ENCODE measurements around the gene ATXN7L1. TPM values are rescaled to one million over a fixed set of nuclear protein-coding genes. Genes with fewer than 3 reads are reported as not detected.

The ATXN7L1 gene
- total RNA-seq, 5 donors from 2014 or later (not counting 1 experiment from before 2014, with no cell fraction given) = 42.3 to 54.7 (median 47.4) TPM

DNA sequence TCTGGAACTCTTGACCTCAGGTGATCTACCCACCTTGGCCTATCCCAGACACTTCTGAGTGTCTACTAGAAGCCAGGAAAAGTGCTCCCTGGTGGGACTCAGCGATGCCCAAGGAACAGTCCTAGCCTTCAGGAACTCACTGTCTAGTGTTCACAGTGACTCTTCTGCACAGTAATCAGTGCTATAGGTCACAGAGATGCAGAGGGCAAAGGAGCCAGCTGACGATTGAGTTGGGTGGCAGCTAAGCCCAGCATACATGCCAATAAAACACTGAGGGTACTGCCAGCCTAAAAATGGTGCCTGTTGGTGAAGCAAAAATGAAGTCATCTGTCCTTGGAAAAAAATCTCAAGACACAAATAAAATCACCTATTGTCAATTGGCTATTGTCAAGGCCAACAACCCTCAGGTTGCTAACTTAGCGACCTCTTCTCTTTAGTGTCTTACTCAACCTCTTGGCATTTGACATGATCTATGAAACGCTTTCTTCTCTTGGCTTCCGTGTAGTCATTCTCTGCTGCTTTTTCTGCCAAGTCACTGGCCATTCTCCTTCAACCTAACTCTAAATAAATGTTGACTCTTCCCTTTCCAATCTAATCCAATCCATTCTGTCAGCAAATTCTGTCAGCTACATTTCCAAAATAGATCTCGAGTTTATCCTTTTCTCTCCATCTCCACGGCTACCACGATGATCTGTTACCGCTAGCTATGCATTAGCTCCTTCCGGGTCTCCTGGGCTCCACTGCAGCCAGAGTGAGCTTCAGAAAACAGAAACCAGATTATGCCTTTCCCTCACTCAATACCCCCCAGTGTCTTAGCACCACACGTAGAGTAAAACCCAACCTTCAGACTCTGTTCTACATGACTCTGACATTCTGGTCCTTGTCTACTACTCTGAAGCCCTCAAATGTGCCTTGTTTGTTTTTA is 99.2 kb downstream of the ATXN7L1 start:
- no peak for ATAC-seq (replicated peaks in 1 of 4)
- peaks cover 0 to 2% (median 0%) of the 10 kb centered on the region in 3 donors for H3K4me1 Mint-ChIP-seq
- ChIA-PET CTCF (interaction anchor here in 1 of 2 donors (1.0 kb wide), 1 partner anchor 272 kb away, joined by 3 read pairs; no protein-coding TSS in a partner anchor), POLR2A (no interaction called here)
- Histone ChIP-seq H3K4me1 (ENCODE audit: control insufficient read depth in 1 of 2, extremely low read depth in 1 of 2, insufficient read depth in 2 of 2, low read length in 2 of 2) (peaks cover 0 to under 1% of the 10 kb centered on the region in 2 experiments), H3K27me3 (replicated peaks in 1 of 2; ENCODE audit: control insufficient read depth in 2 of 2, extremely low read depth in 1 of 2, insufficient read depth in 2 of 2, low read length in 1 of 2) (no peaks in the 10 kb centered on the region), H3K4me3 (ENCODE audit: control insufficient read depth in 1 of 2, extremely low read depth in 1 of 2, low read length in 1 of 2) (no peak overlapping the region), H3K36me3 (ENCODE audit: control insufficient read depth in 2 of 2, extremely low read depth in 1 of 2, insufficient read depth in 1 of 2, low read length in 1 of 2) (peaks cover 0 to 2% of the 10 kb centered on the region in 2 donors), H3K27ac (ENCODE audit: low read length) (no peak overlapping the region), H3K9me3 (no peaks in the 10 kb centered on the region)
- H3K4me3 Mint-ChIP-seq = no peak overlapping the region
- no peaks in the 10 kb centered on the region for H3K27me3 Mint-ChIP-seq
- DNase-seq = no peak
- H3K27ac Mint-ChIP-seq = no peak overlapping the region
- H3K36me3 Mint-ChIP-seq = peaks cover 25% of the 10 kb centered on the region
- no peaks in the 10 kb centered on the region for H3K9me3 Mint-ChIP-seq
- WGBS (ENCODE audit: insufficient coverage) = 94% methylated on average over 10 of the region's 11 CpGs

DNA sequence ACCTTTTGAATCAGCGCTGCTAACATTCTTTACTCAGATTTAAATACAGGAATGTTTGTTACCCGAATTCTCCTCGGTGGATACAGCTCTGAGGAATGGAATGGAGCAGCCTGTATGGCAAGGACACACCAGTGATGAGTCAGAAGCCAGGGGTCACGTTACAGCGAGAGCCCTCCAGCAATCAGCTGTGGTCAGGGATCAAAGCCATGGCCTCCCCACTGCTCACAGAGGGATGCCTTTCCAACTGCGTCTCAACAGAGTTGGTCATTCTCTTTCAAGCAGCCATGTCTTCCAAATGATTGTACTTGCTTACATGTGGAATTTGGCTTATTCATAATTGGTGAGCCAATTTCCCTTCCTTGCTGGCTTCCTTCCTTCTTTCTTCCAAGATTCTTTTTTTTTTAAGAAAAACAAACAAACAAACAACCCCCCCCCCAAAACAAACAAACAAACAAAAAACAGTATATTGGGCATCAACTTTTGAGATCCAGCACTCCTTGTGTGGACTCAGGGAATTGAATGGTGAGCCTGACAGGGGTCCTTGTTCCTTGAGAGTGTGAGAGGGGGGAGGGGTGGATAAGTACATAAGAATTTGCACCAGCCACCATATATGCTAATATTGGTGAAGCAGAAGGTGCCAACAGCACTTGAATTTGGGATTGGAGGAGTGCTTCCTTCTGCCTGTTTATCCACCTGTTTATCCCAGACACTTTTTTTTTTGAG is 100.2 kb downstream of the ATXN7L1 start:
- H3K27ac Mint-ChIP-seq = no peak overlapping the region
- H3K27ac ChIP-seq (ENCODE audit: low read length) = no peak overlapping the region
- no peaks in the 10 kb centered on the region for H3K9me3 Mint-ChIP-seq
- WGBS (ENCODE audit: insufficient coverage) = 90% methylated on average over 4 of the region's 6 CpGs
- no peaks in the 10 kb centered on the region for H3K9me3 ChIP-seq
- no peaks in the 10 kb centered on the region for H3K27me3 Mint-ChIP-seq
- no peaks in the 10 kb centered on the region for H3K27me3 ChIP-seq (replicated peaks in 1 of 2; ENCODE audit: control insufficient read depth in 2 of 2, extremely low read depth in 1 of 2, insufficient read depth in 2 of 2, low read length in 1 of 2)
- no peak overlapping the region for H3K4me3 ChIP-seq (ENCODE audit: control insufficient read depth in 1 of 2, extremely low read depth in 1 of 2, low read length in 1 of 2)
- H3K4me3 Mint-ChIP-seq = no peak overlapping the region
- H3K4me1 Mint-ChIP-seq = peaks cover 0 to 2% (median 0%) of the 10 kb centered on the region in 3 donors
- DNase-seq (no peak), ATAC-seq (replicated peaks in 1 of 4) (no peak)
- peaks cover 0 to 2% of the 10 kb centered on the region in 2 donors for H3K36me3 ChIP-seq (ENCODE audit: control insufficient read depth in 2 of 2, extremely low read depth in 1 of 2, insufficient read depth in 1 of 2, low read length in 1 of 2)
- CTCF ChIA-PET = no interaction called here
- no peaks in the 10 kb centered on the region for H3K4me1 ChIP-seq (ENCODE audit: control insufficient read depth in 1 of 2, extremely low read depth in 1 of 2, insufficient read depth in 2 of 2, low read length in 2 of 2)
- POLR2A ChIA-PET = no interaction called here
- H3K36me3 Mint-ChIP-seq = peaks cover 25% of the 10 kb centered on the region

DNA sequence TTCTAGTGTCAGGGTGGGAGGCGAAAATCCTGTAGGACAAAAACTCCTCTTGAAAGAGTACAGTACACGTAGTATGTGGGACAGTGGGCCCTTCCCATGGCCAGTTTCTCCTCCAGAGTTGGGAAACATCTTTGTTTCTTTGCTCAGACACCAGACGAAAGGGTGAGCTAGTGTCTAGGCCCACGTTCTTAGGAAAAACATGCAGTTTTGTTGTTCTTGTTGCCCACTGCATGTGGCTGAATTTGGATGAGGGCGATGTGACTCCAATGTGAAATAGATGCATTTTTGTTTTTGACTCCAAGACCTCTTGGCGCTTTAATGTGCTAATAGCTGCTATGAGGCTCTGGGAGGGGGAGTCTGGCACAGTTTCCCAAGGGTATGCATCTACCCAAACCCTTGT is 100.8 kb downstream of the ATXN7L1 start:
- DNase-seq (no peak), ATAC-seq (replicated peaks in 1 of 4) (no peak)
- no peaks in the 10 kb centered on the region for H3K4me1 ChIP-seq (ENCODE audit: control insufficient read depth in 1 of 2, extremely low read depth in 1 of 2, insufficient read depth in 2 of 2, low read length in 2 of 2)
- 94% methylated on average over 5 of the region's 6 CpGs for WGBS (ENCODE audit: insufficient coverage)
- Mint-ChIP-seq H3K36me3 (peaks cover 25% of the 10 kb centered on the region), H3K4me3 (no peak overlapping the region), H3K27ac (no peak overlapping the region), H3K4me1 (peaks cover 0 to 2% (median 0%) of the 10 kb centered on the region in 3 donors), H3K27me3 (no peaks in the 10 kb centered on the region), H3K9me3 (no peaks in the 10 kb centered on the region)
- H3K9me3 ChIP-seq = no peaks in the 10 kb centered on the region
- POLR2A ChIA-PET = no interaction called here
- CTCF ChIA-PET = no interaction called here
- H3K27ac ChIP-seq (ENCODE audit: low read length) = no peak overlapping the region
- H3K36me3 ChIP-seq (ENCODE audit: control insufficient read depth in 2 of 2, extremely low read depth in 1 of 2, insufficient read depth in 1 of 2, low read length in 1 of 2) = peaks cover 0 to 2% of the 10 kb centered on the region in 2 donors
- no peaks in the 10 kb centered on the region for H3K27me3 ChIP-seq (replicated peaks in 1 of 2; ENCODE audit: control insufficient read depth in 2 of 2, extremely low read depth in 1 of 2, insufficient read depth in 2 of 2, low read length in 1 of 2)
- no peak overlapping the region for H3K4me3 ChIP-seq (ENCODE audit: control insufficient read depth in 1 of 2, extremely low read depth in 1 of 2, low read length in 1 of 2)

DNA sequence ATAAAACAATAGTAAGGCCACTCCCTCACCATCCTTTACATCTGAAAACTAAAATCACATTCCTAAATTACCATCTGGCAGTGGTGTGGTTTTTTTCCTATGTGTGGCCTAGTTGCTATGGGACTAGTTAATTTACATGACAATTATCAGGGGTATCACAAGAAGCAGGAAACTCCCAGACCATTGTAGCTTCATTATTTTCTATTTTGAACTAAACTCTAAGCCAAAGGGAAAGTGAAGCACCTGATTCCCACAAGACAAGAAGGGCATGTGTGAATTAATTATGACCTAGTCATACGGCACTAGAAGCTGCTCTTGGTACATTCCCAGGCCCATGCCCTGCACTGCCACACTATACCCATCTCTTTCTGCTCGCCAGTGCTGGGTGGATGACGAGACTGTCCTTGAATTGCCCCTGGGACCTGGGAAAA is 103.4 kb downstream of the ATXN7L1 start:
- Mint-ChIP-seq H3K4me3 (no peak overlapping the region), H3K36me3 (peaks cover 20% of the 10 kb centered on the region), H3K27me3 (no peaks in the 10 kb centered on the region), H3K4me1 (peaks cover 0 to 9% (median 8%) of the 10 kb centered on the region in 3 donors), H3K9me3 (no peaks in the 10 kb centered on the region), H3K27ac (no peak overlapping the region)
- ChIA-PET POLR2A (no interaction called here), CTCF (interaction anchor here in 1 of 2 donors (0.5 to 0.7 kb wide), 2 partner anchors 13 to 81 kb away, joined by 3 to 6 read pairs; no protein-coding TSS in a partner anchor)
- H3K36me3 ChIP-seq (ENCODE audit: control insufficient read depth in 2 of 2, extremely low read depth in 1 of 2, insufficient read depth in 1 of 2, low read length in 1 of 2) = peaks cover 0 to 2% of the 10 kb centered on the region in 2 donors
- DNase-seq = no peak
- H3K27ac ChIP-seq (ENCODE audit: low read length) = no peak overlapping the region
- ATAC-seq (replicated peaks in 1 of 4) = no peak
- WGBS (ENCODE audit: insufficient coverage) = no CpG with 5 or more reads among the region's 3 CpGs
- no peaks in the 10 kb centered on the region for H3K27me3 ChIP-seq (replicated peaks in 1 of 2; ENCODE audit: control insufficient read depth in 2 of 2, extremely low read depth in 1 of 2, insufficient read depth in 2 of 2, low read length in 1 of 2)
- H3K4me1 ChIP-seq (ENCODE audit: control insufficient read depth in 1 of 2, extremely low read depth in 1 of 2, insufficient read depth in 2 of 2, low read length in 2 of 2) = no peaks in the 10 kb centered on the region
- no peak overlapping the region for H3K4me3 ChIP-seq (ENCODE audit: control insufficient read depth in 1 of 2, extremely low read depth in 1 of 2, low read length in 1 of 2)
- no peaks in the 10 kb centered on the region for H3K9me3 ChIP-seq

DNA sequence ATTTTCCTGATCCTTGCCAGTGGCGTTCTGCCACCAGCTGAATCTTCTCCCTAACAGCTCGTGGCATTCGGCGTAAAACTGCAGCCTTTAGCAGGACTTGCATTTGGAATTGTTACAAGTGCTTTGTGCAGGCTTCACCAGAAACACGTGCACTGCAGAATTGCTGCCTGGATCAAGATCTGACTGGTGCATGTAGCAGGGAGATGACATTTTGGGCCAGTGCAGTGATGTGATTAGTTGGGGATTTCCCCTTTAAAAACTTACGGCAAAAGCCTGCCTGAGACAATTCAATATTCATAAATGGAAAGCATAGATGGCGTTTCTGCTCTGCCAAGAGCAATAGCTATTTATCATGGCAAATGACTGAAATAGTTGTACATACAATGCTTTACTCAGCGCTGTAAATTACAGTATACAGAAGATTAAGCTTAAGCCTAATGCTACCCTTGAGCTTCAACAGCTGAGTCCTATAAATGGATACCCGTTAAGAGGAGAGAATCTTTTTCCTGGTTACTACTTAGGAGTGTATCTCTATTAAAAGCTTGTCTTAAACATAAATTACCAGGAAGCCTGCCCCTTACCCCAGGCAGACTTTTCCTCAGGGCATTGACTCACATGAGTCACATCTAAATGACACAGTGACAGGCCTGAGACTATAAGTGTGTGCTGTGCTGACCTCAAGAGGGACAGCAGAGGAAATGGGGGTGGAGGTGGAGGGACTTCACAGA is 106.3 kb downstream of the ATXN7L1 start:
- Mint-ChIP-seq H3K9me3 (no peaks in the 10 kb centered on the region), H3K36me3 (peaks cover 10% of the 10 kb centered on the region), H3K4me1 (peaks cover 0 to 24% (median 15%) of the 10 kb centered on the region in 3 donors), H3K27me3 (no peaks in the 10 kb centered on the region), H3K27ac (no peak overlapping the region), H3K4me3 (no peak overlapping the region)
- no peak overlapping the region for H3K4me3 ChIP-seq (ENCODE audit: control insufficient read depth in 1 of 2, extremely low read depth in 1 of 2, low read length in 1 of 2)
- H3K27ac ChIP-seq (ENCODE audit: low read length) = no peak overlapping the region
- no peaks in the 10 kb centered on the region for H3K36me3 ChIP-seq (ENCODE audit: control insufficient read depth in 2 of 2, extremely low read depth in 1 of 2, insufficient read depth in 1 of 2, low read length in 1 of 2)
- ATAC-seq (replicated peaks in 1 of 4) = no peak
- WGBS (ENCODE audit: insufficient coverage) = 95% methylated on average over 4 of the region's 9 CpGs
- H3K27me3 ChIP-seq (replicated peaks in 1 of 2; ENCODE audit: control insufficient read depth in 2 of 2, extremely low read depth in 1 of 2, insufficient read depth in 2 of 2, low read length in 1 of 2) = no peaks in the 10 kb centered on the region
- POLR2A ChIA-PET = no interaction called here
- peaks cover 0 to 5% of the 10 kb centered on the region in 2 experiments for H3K4me1 ChIP-seq (ENCODE audit: control insufficient read depth in 1 of 2, extremely low read depth in 1 of 2, insufficient read depth in 2 of 2, low read length in 2 of 2)
- DNase-seq = no peak
- no peaks in the 10 kb centered on the region for H3K9me3 ChIP-seq
- CTCF ChIA-PET = interaction anchor here (0.5 to 2.3 kb wide), 6 partner anchors 9 to 1376 kb away, joined by 3 to 12 read pairs (median 6); no protein-coding TSS in a partner anchor

Data from T-cell (primary cell).